Measurements from ENCODE around the gene ARID2.

ARID2 gene

GRCh38 chr12:45877069-45877468 lies 147.6 kb downstream of the ARID2 start:
- no peak overlapping the region for H3K27ac ChIP-seq (ENCODE audit: low read depth, low read length)
- H3F3A ChIP-seq (ENCODE audit: insufficient read depth), result no peaks in the 10 kb centered on the region
- H4K20me1 ChIP-seq (ENCODE audit: low read depth, low read length), result no peaks in the 10 kb centered on the region
- no peak overlapping the region for H2AFZ ChIP-seq (ENCODE audit: low read depth, low read length, severe bottlenecking)
- peaks cover 16% of the 10 kb centered on the region for H3K36me3 ChIP-seq (ENCODE audit: low read length)
- H3K27me3 ChIP-seq (ENCODE audit: low read length), result no peaks in the 10 kb centered on the region
- no peaks in the 10 kb centered on the region for H3K9me2 ChIP-seq (replicated peaks; ENCODE audit: insufficient read depth, low read length)
- TF ChIP-seq, protein P1, sequence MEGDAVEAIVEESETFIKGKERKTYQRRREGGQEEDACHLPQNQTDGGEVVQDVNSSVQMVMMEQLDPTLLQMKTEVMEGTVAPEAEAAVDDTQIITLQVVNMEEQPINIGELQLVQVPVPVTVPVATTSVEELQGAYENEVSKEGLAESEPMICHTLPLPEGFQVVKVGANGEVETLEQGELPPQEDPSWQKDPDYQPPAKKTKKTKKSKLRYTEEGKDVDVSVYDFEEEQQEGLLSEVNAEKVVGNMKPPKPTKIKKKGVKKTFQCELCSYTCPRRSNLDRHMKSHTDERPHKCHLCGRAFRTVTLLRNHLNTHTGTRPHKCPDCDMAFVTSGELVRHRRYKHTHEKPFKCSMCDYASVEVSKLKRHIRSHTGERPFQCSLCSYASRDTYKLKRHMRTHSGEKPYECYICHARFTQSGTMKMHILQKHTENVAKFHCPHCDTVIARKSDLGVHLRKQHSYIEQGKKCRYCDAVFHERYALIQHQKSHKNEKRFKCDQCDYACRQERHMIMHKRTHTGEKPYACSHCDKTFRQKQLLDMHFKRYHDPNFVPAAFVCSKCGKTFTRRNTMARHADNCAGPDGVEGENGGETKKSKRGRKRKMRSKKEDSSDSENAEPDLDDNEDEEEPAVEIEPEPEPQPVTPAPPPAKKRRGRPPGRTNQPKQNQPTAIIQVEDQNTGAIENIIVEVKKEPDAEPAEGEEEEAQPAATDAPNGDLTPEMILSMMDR (IDR thresholded peaks at IDR 0.05; ENCODE audit: insufficient read depth, low read length, poor library complexity, severe bottlenecking), result no peak
- H3K79me2 ChIP-seq (ENCODE audit: insufficient read depth, low read length), result no peaks in the 10 kb centered on the region
- H3K4me2 ChIP-seq (ENCODE audit: low read depth, low read length, poor library complexity, severe bottlenecking), result no peak overlapping the region
- no peak overlapping the region for H3K9ac ChIP-seq (ENCODE audit: low read length)
- no peak overlapping the region for H3K4me3 ChIP-seq (ENCODE audit: insufficient read depth, low read length, poor library complexity, severe bottlenecking)
- H3K9me3 ChIP-seq (ENCODE audit: insufficient read depth, low read length), result no peaks in the 10 kb centered on the region

DNA sequence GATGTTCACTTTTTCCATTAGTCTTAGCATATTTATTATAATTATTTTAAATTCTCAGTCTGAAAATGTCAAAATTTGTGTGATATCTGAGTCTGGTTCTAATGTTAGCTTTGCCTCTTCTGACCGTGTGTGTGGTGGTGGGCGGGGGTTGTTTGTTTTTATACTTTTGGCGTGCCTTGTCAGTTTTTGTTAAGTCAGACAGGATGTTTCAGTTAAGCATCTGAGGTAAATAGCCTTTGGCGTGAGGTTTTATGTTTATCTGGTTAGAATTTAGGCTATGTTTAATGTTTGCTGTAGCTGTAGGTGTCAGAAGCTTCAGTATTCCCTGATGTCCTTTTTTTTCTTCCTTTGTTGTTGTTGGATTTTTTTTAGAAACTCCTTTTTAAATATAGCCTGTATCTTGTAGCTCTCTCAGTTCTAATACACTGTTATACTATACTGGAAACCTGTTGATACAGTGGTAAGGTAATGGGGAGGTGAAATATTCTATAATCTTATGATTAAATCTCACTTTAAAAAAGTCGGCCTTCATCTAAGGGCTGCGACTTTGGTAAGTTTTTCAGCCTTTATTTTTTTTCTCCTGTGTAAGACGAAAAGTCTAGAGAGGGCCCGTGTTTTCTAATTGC lies 149.2 kb downstream of the ARID2 start:
- Histone ChIP-seq H3K27me3 (ENCODE audit: low read length) (no peaks in the 10 kb centered on the region), H3K4me3 (ENCODE audit: insufficient read depth, low read length, poor library complexity, severe bottlenecking) (no peak overlapping the region), H3K9ac (ENCODE audit: low read length) (no peak overlapping the region), H2AFZ (ENCODE audit: low read depth, low read length, severe bottlenecking) (no peak overlapping the region), H3K4me2 (ENCODE audit: low read depth, low read length, poor library complexity, severe bottlenecking) (no peak overlapping the region), H4K20me1 (ENCODE audit: low read depth, low read length) (no peaks in the 10 kb centered on the region), H3K36me3 (ENCODE audit: low read length) (peaks cover 11% of the 10 kb centered on the region), H3K27ac (ENCODE audit: low read depth, low read length) (no peak overlapping the region), H3K9me2 (replicated peaks; ENCODE audit: insufficient read depth, low read length) (no peaks in the 10 kb centered on the region), H3K79me2 (ENCODE audit: insufficient read depth, low read length) (no peaks in the 10 kb centered on the region), H3F3A (ENCODE audit: insufficient read depth) (no peaks in the 10 kb centered on the region), H3K9me3 (ENCODE audit: insufficient read depth, low read length) (no peaks in the 10 kb centered on the region)
- TF ChIP-seq, protein P1 (IDR thresholded peaks at IDR 0.05; ENCODE audit: insufficient read depth, low read length, poor library complexity, severe bottlenecking), result no peak
- no peak for TF ChIP-seq EZH2phosphoT487 (conservative IDR thresholded peaks at IDR 0.05; ENCODE audit: low read length)

DNA sequence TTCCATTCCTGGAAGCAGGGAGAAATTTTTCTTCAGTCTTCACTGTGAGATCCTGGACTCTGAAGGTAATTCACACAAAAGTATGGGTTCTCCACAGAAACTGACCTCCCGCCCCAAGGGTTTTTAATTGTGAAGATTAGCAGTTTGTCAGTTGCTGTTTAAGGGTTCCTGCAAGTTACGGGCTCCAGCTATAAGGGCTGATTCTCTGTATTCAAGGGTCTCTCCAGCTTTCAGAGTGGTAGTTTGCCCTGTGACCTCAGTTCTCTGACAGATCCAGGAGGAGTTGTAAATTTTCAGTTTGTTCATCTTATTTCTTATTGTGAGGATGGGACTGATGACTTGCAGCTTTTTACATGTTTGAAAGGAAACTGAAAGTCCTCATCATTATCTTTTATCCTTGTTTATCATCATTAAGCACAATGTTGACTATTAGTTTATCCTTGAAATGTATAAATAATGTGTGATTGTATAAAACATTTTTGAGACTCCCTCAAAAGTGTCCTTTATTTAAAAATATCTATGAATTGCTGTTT lies 149.9 kb downstream of the ARID2 start:
- Histone ChIP-seq H3K27ac (ENCODE audit: low read depth, low read length) (no peak overlapping the region), H4K20me1 (ENCODE audit: low read depth, low read length) (no peaks in the 10 kb centered on the region), H3K4me2 (ENCODE audit: low read depth, low read length, poor library complexity, severe bottlenecking) (no peak overlapping the region), H3K36me3 (ENCODE audit: low read length) (peaks cover 13% of the 10 kb centered on the region), H2AFZ (ENCODE audit: low read depth, low read length, severe bottlenecking) (no peak overlapping the region), H3K4me3 (ENCODE audit: insufficient read depth, low read length, poor library complexity, severe bottlenecking) (no peak overlapping the region), H3K79me2 (ENCODE audit: insufficient read depth, low read length) (no peaks in the 10 kb centered on the region), H3F3A (ENCODE audit: insufficient read depth) (no peaks in the 10 kb centered on the region), H3K9me3 (ENCODE audit: insufficient read depth, low read length) (no peaks in the 10 kb centered on the region), H3K9me2 (replicated peaks; ENCODE audit: insufficient read depth, low read length) (no peaks in the 10 kb centered on the region), H3K27me3 (ENCODE audit: low read length) (no peaks in the 10 kb centered on the region), H3K9ac (ENCODE audit: low read length) (no peak overlapping the region)
- no peak for TF ChIP-seq EZH2phosphoT487 (conservative IDR thresholded peaks at IDR 0.05; ENCODE audit: low read length)
- TF ChIP-seq, protein P1 (IDR thresholded peaks at IDR 0.05; ENCODE audit: insufficient read depth, low read length, poor library complexity, severe bottlenecking), result no peak

All from SU-DHL-6 (cell line).